Activated naive CD8-positive, alpha-beta T cell treated with anti-CD3 and anti-CD28 coated beads, Interleukin-2, amount 10 ng/mL, durations not matched to agents 7 days and 5 days (primary cell): ENCODE results near the gene WDR36. TPM values are rescaled to one million over a fixed set of nuclear protein-coding genes. Genes with fewer than 3 reads are reported as not detected.

ENCODE experiments used
- ATAC-seq: fragments of 150-1000 bp; cut with Tn5 transposase; one replicate; pipeline ENCODE4 v1.10.0; 2021; ENCODE audit warnings: low read depth, moderate library complexity
- POLR2A ChIA-PET: fragments of 350-600 bp; sonication (Branson Sonifier 250); formaldehyde crosslinking; loops from one replicate; lab custom pipeline; 2021; ENCODE audit warnings: antibody characterized with exemption; lab: Charles Lee
- DNase-seq: peaks from one replicate; pipeline ENCODE4 v3.0.0; 2021
- H3K27ac Mint-ChIP-seq: one replicate; pipeline ENCODE4 v1.8.0; 2022; ENCODE audit warnings: mild to moderate bottlenecking, mixed read lengths
- H3K27me3 Mint-ChIP-seq: one replicate; pipeline ENCODE4 v1.8.0; 2022; ENCODE audit warnings: mild to moderate bottlenecking, moderate library complexity, mixed read lengths
- H3K36me3 Mint-ChIP-seq: one replicate; pipeline ENCODE4 v1.8.0; 2021; ENCODE audit warnings: mild to moderate bottlenecking, mixed read lengths
- H3K4me1 Mint-ChIP-seq: one replicate; pipeline ENCODE4 v1.8.0; 2021; ENCODE audit warnings: mixed read lengths
- H3K4me3 Mint-ChIP-seq: one replicate; pipeline ENCODE4 v1.8.0; 2022; ENCODE audit warnings: mild to moderate bottlenecking, moderate library complexity, mixed read lengths
- H3K9me3 Mint-ChIP-seq: one replicate; pipeline ENCODE4 v1.8.0; 2021; ENCODE audit warnings: mixed read lengths
- total RNA-seq, 2 experiments: library from RNA; stranded (reverse); gene quantifications; one replicate each; pipeline ENCODE4 v1.2.3, GENCODE V29; 2021

Gene WDR36
- total RNA-seq, 2 experiments from 2014 or later, result 25.9 to 26.4 TPM

- no peaks in the 10 kb centered on the region for H3K36me3 Mint-ChIP-seq
- peaks cover 5% of the 10 kb centered on the region for H3K27me3 Mint-ChIP-seq
- DNase-seq, result no peak
- POLR2A ChIA-PET, result no interaction called here
- H3K27ac Mint-ChIP-seq, result no peak overlapping the region
- H3K4me1 Mint-ChIP-seq, result peaks cover 9% of the 10 kb centered on the region
- no peak for ATAC-seq
- H3K4me3 Mint-ChIP-seq, result no peak overlapping the region
- H3K9me3 Mint-ChIP-seq, result no peaks in the 10 kb centered on the region
Measured at GRCh38 chr5:111153483-111153882, 61.3 kb downstream of the WDR36 start.

GRCh38 chr5:111153945-111154344 lies 61.8 kb downstream of the WDR36 start:
- H3K36me3 Mint-ChIP-seq, result no peaks in the 10 kb centered on the region
- H3K27ac Mint-ChIP-seq, result no peak overlapping the region
- H3K4me1 Mint-ChIP-seq, result peaks cover 9% of the 10 kb centered on the region
- H3K4me3 Mint-ChIP-seq, result no peak overlapping the region
- POLR2A ChIA-PET, result no interaction called here
- ATAC-seq (no peak), DNase-seq (no peak)
- no peaks in the 10 kb centered on the region for H3K9me3 Mint-ChIP-seq
- H3K27me3 Mint-ChIP-seq, result peaks cover 5% of the 10 kb centered on the region

- peak; percentile 47 for DNase-seq
- POLR2A ChIA-PET, result no interaction called here
- Mint-ChIP-seq H3K27me3 (peaks cover 2% of the 10 kb centered on the region), H3K9me3 (no peaks in the 10 kb centered on the region), H3K4me1 (peaks cover 4% of the 10 kb centered on the region), H3K27ac (no peak overlapping the region), H3K4me3 (no peak overlapping the region), H3K36me3 (no peaks in the 10 kb centered on the region)
- no peak for ATAC-seq
Measured at GRCh38 chr5:111158105-111158744, 66.1 kb downstream of the WDR36 start.

- POLR2A ChIA-PET, result no interaction called here
- Mint-ChIP-seq H3K27ac (no peak overlapping the region), H3K27me3 (no peaks in the 10 kb centered on the region), H3K4me1 (peaks cover 4% of the 10 kb centered on the region), H3K9me3 (no peaks in the 10 kb centered on the region), H3K36me3 (no peaks in the 10 kb centered on the region), H3K4me3 (no peak overlapping the region)
- DNase-seq (no peak), ATAC-seq (no peak)
Measured at GRCh38 chr5:111159845-111160244, 67.7 kb downstream of the WDR36 start.

- H3K9me3 Mint-ChIP-seq, result no peaks in the 10 kb centered on the region
- H3K27me3 Mint-ChIP-seq, result no peaks in the 10 kb centered on the region
- no peak overlapping the region for H3K27ac Mint-ChIP-seq
- H3K36me3 Mint-ChIP-seq, result no peaks in the 10 kb centered on the region
- H3K4me1 Mint-ChIP-seq, result peaks cover 2% of the 10 kb centered on the region
- DNase-seq (no peak), ATAC-seq (no peak)
- POLR2A ChIA-PET, result no interaction called here
- H3K4me3 Mint-ChIP-seq, result no peak overlapping the region
Measured at GRCh38 chr5:111163000-111163399, 70.9 kb downstream of the WDR36 start.

- H3K4me1 Mint-ChIP-seq, result no peaks in the 10 kb centered on the region
- no peaks in the 10 kb centered on the region for H3K36me3 Mint-ChIP-seq
- DNase-seq, result no peak
- no peak overlapping the region for H3K27ac Mint-ChIP-seq
- H3K27me3 Mint-ChIP-seq, result no peaks in the 10 kb centered on the region
- no peak overlapping the region for H3K4me3 Mint-ChIP-seq
- H3K9me3 Mint-ChIP-seq, result no peaks in the 10 kb centered on the region
- POLR2A ChIA-PET, result no interaction called here
- ATAC-seq, result no peak
Measured at GRCh38 chr5:111165058-111165457, 72.9 kb downstream of the WDR36 start.

GRCh38 chr5:111167551-111167950 lies 75.4 kb downstream of the WDR36 start:
- Mint-ChIP-seq H3K4me3 (no peak overlapping the region), H3K36me3 (no peaks in the 10 kb centered on the region), H3K9me3 (no peaks in the 10 kb centered on the region), H3K4me1 (no peaks in the 10 kb centered on the region), H3K27ac (no peak overlapping the region), H3K27me3 (no peaks in the 10 kb centered on the region)
- no peak for ATAC-seq
- POLR2A ChIA-PET, result no interaction called here
- no peak for DNase-seq

- no peak overlapping the region for H3K4me3 Mint-ChIP-seq
- no peaks in the 10 kb centered on the region for H3K36me3 Mint-ChIP-seq
- no peak for DNase-seq
- no peak for ATAC-seq
- H3K9me3 Mint-ChIP-seq, result no peaks in the 10 kb centered on the region
- no peak overlapping the region for H3K27ac Mint-ChIP-seq
- no peaks in the 10 kb centered on the region for H3K4me1 Mint-ChIP-seq
- POLR2A ChIA-PET, result interaction anchor here (0.7 kb wide), 1 partner anchor 77 kb away, joined by 3 read pairs; no protein-coding TSS in a partner anchor
- H3K27me3 Mint-ChIP-seq, result no peaks in the 10 kb centered on the region
Measured at GRCh38 chr5:111168608-111169007, 76.5 kb downstream of the WDR36 start.

- no peaks in the 10 kb centered on the region for H3K27me3 Mint-ChIP-seq
- no peaks in the 10 kb centered on the region for H3K36me3 Mint-ChIP-seq
- no peak for DNase-seq
- H3K9me3 Mint-ChIP-seq, result no peaks in the 10 kb centered on the region
- H3K4me3 Mint-ChIP-seq, result no peak overlapping the region
- no peak overlapping the region for H3K27ac Mint-ChIP-seq
- ATAC-seq, result no peak
- no peaks in the 10 kb centered on the region for H3K4me1 Mint-ChIP-seq
- POLR2A ChIA-PET, result interaction anchor here (0.7 kb wide), 1 partner anchor 76 kb away, joined by 3 read pairs; no protein-coding TSS in a partner anchor
Measured at GRCh38 chr5:111169269-111169668, 77.1 kb downstream of the WDR36 start.

GRCh38 chr5:111170279-111170678 lies 78.1 kb downstream of the WDR36 start:
- H3K4me1 Mint-ChIP-seq, result no peaks in the 10 kb centered on the region
- H3K27ac Mint-ChIP-seq, result no peak overlapping the region
- no peaks in the 10 kb centered on the region for H3K36me3 Mint-ChIP-seq
- ATAC-seq (no peak), DNase-seq (no peak)
- H3K9me3 Mint-ChIP-seq, result no peaks in the 10 kb centered on the region
- no peak overlapping the region for H3K4me3 Mint-ChIP-seq
- H3K27me3 Mint-ChIP-seq, result no peaks in the 10 kb centered on the region
- POLR2A ChIA-PET, result no interaction called here

GRCh38 chr5:111172504-111172903 lies 80.4 kb downstream of the WDR36 start:
- POLR2A ChIA-PET, result no interaction called here
- DNase-seq (no peak), ATAC-seq (no peak)
- no peaks in the 10 kb centered on the region for H3K9me3 Mint-ChIP-seq
- H3K27me3 Mint-ChIP-seq, result no peaks in the 10 kb centered on the region
- H3K4me1 Mint-ChIP-seq, result no peaks in the 10 kb centered on the region
- no peaks in the 10 kb centered on the region for H3K36me3 Mint-ChIP-seq
- H3K27ac Mint-ChIP-seq, result no peak overlapping the region
- no peak overlapping the region for H3K4me3 Mint-ChIP-seq

- ATAC-seq, result no peak
Measured at GRCh38 chr5:111173476-111173875, 81.3 kb downstream of the WDR36 start.

More at GRCh38 chr5:111173476-111173875, 81.3 kb downstream of the WDR36 start:
- DNase-seq, result no peak
- no peak overlapping the region for H3K4me3 Mint-ChIP-seq
- no peaks in the 10 kb centered on the region for H3K4me1 Mint-ChIP-seq
- H3K9me3 Mint-ChIP-seq, result no peaks in the 10 kb centered on the region
- H3K27me3 Mint-ChIP-seq, result peaks cover 2% of the 10 kb centered on the region
- H3K27ac Mint-ChIP-seq, result no peak overlapping the region
- POLR2A ChIA-PET, result no interaction called here
- H3K36me3 Mint-ChIP-seq, result no peaks in the 10 kb centered on the region
